Neural crest cell (in vitro differentiated cells): ENCODE data around the gene CLASP1. TPM values are rescaled to one million over a fixed set of nuclear protein-coding genes. Genes with fewer than 3 reads are reported as not detected.

Experiments used
- DNase-seq: peaks from one replicate; pipeline ENCODE4 v3.0.0; 2021; ENCODE audit warnings: low read depth, mixed read lengths, low spot score
- H3K27ac Mint-ChIP-seq: one replicate; pipeline ENCODE4 v1.8.0; 2021; ENCODE audit warnings: mild to moderate bottlenecking, mixed read lengths; ENCODE audit not compliant: unreplicated experiment
- H3K27me3 Mint-ChIP-seq: 2 replicates; pipeline ENCODE4 v1.8.0; 2021; ENCODE audit warnings: low read depth, mild to moderate bottlenecking, mixed read lengths
- H3K36me3 Mint-ChIP-seq: 2 replicates; pipeline ENCODE4 v1.8.0; 2021; ENCODE audit warnings: low read depth, mild to moderate bottlenecking, mixed read lengths
- H3K4me1 Mint-ChIP-seq: 2 replicates; pipeline ENCODE4 v1.8.0; 2021; ENCODE audit warnings: mixed read lengths
- H3K4me3 Mint-ChIP-seq: one replicate; pipeline ENCODE4 v1.8.0; 2021; ENCODE audit warnings: mild to moderate bottlenecking, mixed read lengths
- H3K9me3 Mint-ChIP-seq: 2 replicates; pipeline ENCODE4 v1.8.0; 2021; ENCODE audit warnings: mixed read lengths
- CTCF ChIP-seq: fragments of 200-600 bp; sonication (generic); conservative IDR thresholded peaks from 2 replicates; pipeline ENCODE4 v1.5.0; 2021; ENCODE audit warnings: antibody characterized with exemption, mild to moderate bottlenecking
- total RNA-seq: library from RNA; stranded (reverse); gene quantifications from 2 replicates; pipeline ENCODE4 v1.2.1, GENCODE V29; 2021

Gene CLASP1
- total RNA-seq, 1 donor from 2014 or later, result 95.8 TPM

DNA sequence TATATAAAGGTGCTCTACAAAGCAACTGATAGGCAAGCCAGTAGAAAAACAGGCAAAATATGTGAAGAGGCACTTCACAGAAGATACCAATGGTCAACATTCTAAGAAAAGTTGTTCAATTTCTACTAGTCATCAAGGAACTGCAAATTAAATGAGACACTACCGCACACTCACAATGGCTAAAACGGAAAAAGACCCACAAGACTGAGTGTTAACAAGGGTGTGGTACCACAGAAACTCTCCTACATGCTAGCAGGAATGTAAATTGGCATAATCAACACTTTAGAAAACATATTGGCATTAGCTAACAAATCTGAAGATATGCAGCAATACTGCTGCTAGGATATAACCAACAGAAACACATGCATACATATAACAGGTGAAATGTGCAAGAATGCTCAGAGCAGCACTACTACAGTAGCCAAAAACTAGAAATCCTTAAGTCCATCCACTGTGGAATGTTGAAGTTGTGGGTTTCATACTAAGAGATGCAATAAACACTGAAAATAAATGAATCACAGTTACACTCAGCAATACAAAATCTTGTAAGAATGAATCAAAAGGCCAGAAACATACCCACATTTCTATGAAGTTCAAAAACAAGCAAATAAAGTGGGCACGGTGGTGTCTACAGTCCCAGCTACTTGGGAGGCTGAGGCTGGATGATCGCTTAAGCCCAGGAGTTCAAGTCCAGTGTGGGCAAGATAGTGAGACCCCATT, 109.4 kb downstream of the CLASP1 start:
- Mint-ChIP-seq H3K27me3 (no peaks in the 10 kb centered on the region), H3K27ac (no peak overlapping the region), H3K4me1 (peaks cover 33% of the 10 kb centered on the region), H3K9me3 (no peaks in the 10 kb centered on the region), H3K4me3 (no peak overlapping the region), H3K36me3 (no peaks in the 10 kb centered on the region)
- no peak for DNase-seq
- no peak for TF ChIP-seq CTCF

DNA sequence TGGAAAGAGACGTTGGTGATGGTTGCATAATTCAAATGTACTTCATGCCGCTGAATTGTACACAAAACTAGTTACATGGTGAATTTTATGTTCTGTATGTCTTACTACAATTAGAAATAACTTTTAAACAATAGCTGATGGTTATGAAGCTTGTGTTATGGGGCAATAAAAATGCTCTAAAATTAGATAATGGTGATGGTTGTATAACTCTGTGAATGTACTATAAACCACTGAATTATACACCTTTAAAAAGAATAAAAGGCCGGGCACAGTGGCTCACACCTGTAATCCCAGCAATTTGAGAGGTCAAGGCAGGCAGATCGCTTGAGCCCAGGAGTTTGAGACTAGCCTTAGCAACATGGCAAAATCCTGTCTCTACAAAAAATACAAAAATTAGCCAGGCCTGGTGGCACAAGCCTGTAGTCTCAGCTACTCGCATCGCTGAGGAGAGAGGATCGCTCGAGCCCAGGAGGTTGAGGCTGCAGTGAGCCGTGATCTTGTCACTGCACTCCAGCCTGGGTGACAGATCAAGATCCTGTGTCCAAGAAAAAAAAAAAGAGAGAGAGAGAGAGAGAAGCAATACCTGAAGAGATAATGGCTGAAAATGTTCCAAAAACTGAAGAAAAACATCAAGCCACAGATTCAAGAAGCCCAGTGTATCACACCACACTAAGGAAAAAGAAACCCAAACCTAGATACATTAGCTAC, 112.3 kb downstream of the CLASP1 start:
- Mint-ChIP-seq H3K4me1 (peaks cover 57% of the 10 kb centered on the region), H3K36me3 (no peaks in the 10 kb centered on the region), H3K9me3 (no peaks in the 10 kb centered on the region), H3K27me3 (no peaks in the 10 kb centered on the region), H3K27ac (no peak overlapping the region), H3K4me3 (peak overlapping the region; percentile 35)
- no peak for DNase-seq
- TF ChIP-seq CTCF, result no peak

GRCh38 chr2:121536347-121536746, 112.9 kb downstream of the CLASP1 start:
- Mint-ChIP-seq H3K4me3 (no peak overlapping the region), H3K9me3 (no peaks in the 10 kb centered on the region), H3K4me1 (peaks cover 61% of the 10 kb centered on the region), H3K36me3 (no peaks in the 10 kb centered on the region), H3K27me3 (no peaks in the 10 kb centered on the region), H3K27ac (no peak overlapping the region)
- TF ChIP-seq CTCF, result no peak
- no peak for DNase-seq

GRCh38 chr2:121534007-121534406, 115.3 kb downstream of the CLASP1 start:
- Mint-ChIP-seq H3K36me3 (no peaks in the 10 kb centered on the region), H3K4me1 (peaks cover 66% of the 10 kb centered on the region), H3K4me3 (peak overlapping the region; percentile 67), H3K27ac (peak overlapping the region; percentile 28), H3K9me3 (no peaks in the 10 kb centered on the region), H3K27me3 (no peaks in the 10 kb centered on the region)
- no peak for DNase-seq
- no peak for TF ChIP-seq CTCF

DNA sequence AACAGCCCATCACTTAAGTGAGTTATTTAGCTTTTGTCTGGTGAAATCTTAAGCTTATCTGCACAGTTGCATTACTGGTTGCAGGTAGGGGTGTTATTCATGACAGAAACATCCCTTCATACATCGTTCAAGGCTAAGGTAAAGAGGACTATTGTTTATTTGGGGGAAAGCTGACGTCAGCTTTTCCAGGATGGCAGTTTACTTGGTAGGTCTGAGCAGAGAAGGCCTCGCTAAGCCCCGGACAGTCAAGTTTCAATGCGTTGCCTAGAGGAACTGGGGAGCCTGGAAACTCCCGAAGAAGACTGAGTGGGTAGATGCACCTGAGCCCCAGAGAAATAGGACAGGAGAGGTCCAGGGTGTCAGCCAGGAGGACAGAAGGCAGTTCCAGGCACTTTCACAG, 116.4 kb downstream of the CLASP1 start:
- Mint-ChIP-seq H3K36me3 (no peaks in the 10 kb centered on the region), H3K4me3 (peak overlapping the region; percentile 67), H3K27me3 (no peaks in the 10 kb centered on the region), H3K27ac (peak overlapping the region; percentile 75), H3K9me3 (no peaks in the 10 kb centered on the region), H3K4me1 (peaks cover 74% of the 10 kb centered on the region)
- no peak for DNase-seq
- no peak for TF ChIP-seq CTCF
